Activated CD8-positive, alpha-beta memory T cell treated with anti-CD3 and anti-CD28 coated beads, Interleukin-2, amount 50 U/mL, for 1 hour (primary cell): ENCODE results near the gene KLHL26.

Experiments
- DNase-seq: peaks from one replicate; pipeline ENCODE4 v3.0.0-alpha.2; 2020; ENCODE audit errors: extremely low read depth

Gene KLHL26

DNA sequence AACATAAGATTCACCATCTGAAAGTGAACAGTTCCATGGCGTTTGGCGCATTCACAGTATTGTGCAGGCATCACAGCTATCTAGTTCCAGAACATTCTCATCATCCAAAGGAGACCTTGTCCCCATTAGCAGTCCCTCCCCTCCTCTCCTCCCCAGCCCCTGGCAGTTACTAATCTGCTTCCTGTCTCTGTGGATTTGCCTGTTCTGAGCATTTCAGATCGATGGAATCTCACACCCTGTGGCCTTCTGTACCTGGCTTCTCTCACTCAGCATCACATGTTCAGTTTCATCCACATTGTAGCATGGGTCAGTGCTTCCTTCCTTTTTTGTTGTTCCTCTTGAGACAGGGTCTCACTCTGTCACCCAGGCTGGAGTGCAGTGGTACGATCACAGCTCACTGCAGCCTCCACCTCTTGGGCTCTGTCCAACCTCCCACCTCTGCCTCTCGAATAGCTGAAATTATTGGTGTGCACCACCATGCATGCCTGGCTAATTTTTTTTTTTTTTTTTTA, 81.2 kb downstream of the KLHL26 start:
- no peak for DNase-seq

DNA sequence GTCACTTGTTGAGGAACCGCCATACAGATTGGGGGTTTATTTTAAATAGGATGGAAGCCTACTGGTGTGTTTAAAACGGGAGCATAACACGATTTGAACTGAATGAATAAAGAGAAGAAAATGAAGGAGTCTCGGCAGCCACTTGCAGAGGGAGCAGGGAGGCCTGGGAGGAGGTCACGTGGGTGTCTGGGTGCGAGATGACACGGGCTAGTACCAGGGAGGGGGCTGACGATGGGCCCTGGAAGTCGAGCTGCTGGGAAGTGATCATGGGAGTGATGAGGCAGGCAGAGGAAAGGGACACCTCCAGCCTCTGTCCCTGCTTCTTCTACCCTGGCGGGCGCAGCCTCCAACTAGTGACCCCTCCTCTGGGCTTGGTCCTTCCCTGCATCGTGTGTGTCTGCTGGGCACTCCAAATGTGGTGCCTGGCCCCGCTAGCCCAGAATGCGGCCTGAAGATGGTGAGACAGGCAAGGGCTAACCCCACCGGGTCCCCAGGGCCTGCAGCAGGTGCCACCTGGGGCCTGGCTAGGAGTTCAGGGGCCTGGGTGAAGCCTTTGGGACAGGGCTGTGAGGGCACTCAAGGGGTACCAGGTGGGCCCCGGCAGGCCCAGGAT, 82.1 kb downstream of the KLHL26 start:
- no peak for DNase-seq

DNA sequence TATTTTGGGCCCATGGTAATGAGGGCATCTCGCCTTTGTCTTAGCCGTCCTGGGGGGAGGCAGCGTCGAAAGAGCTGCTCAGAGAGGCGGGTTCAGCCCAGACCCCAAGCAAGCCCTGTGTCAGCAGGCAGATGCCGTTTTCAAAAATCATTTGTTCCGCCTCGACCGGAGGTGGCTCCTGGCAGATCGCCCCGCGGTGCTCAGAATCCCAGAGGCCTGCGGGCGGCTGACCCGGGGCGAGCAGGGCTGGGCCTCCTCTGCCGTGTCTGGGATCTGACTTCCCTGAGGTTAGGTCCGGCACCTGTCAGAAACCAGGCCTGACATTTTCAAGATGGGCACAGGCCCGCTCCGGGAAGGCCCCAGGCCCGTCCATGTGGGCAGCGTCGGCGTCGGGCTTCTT, 82.7 kb downstream of the KLHL26 start:
- no peak for DNase-seq
